WERI-Rb-1 (cell line): ENCODE results near the gene TNFRSF4.
A peak's percentile ranks its signal among the peaks of the same experiment; 100 is the strongest.
"Not testable (repeated sequence)": the region's sequence is repeated elsewhere in the genome, so short reads cannot be mapped to it uniquely, and the experiment has no call there.

Source experiments
- DNase-seq: peaks from one replicate; pipeline ENCODE4 v3.0.0-alpha.2; 2020
- H3K27ac ChIP-seq: fragments of 250-450 bp; sonication (Bioruptor Pico); 2 replicates; pipeline ENCODE4 v1.5.1; 2020; ENCODE audit warnings: mild to moderate bottlenecking, moderate library complexity
- H3K27me3 ChIP-seq: fragments of 250-450 bp; sonication (Bioruptor Pico); 2 replicates; pipeline ENCODE4 v1.5.1; 2021; ENCODE audit warnings: mild to moderate bottlenecking, low read depth, moderate library complexity; ENCODE audit not compliant: insufficient read depth, severe bottlenecking
- H3K36me3 ChIP-seq: fragments of 250-450 bp; sonication (Bioruptor Pico); 2 replicates; pipeline ENCODE4 v1.5.1; 2020; ENCODE audit warnings: mild to moderate bottlenecking, moderate library complexity
- H3K4me3 ChIP-seq: 2 replicates; pipeline ENCODE4 v1.5.1; 2011; ENCODE audit warnings: low read depth, mild to moderate bottlenecking, control low read depth, low read length
- H3K9me3 ChIP-seq: fragments of 250-450 bp; sonication (Bioruptor Pico); 2 replicates; pipeline ENCODE4 v1.5.1; 2021; ENCODE audit warnings: mild to moderate bottlenecking, moderate library complexity; ENCODE audit not compliant: severe bottlenecking
- TF ChIP-seq, protein P1 (sequence below): IDR thresholded peaks from 2 replicates; pipeline ENCODE4 v1.5.1; 2011; ENCODE audit warnings: low read depth, mild to moderate bottlenecking, control low read depth, inconsistent platforms, low read length

Gene TNFRSF4

DNA sequence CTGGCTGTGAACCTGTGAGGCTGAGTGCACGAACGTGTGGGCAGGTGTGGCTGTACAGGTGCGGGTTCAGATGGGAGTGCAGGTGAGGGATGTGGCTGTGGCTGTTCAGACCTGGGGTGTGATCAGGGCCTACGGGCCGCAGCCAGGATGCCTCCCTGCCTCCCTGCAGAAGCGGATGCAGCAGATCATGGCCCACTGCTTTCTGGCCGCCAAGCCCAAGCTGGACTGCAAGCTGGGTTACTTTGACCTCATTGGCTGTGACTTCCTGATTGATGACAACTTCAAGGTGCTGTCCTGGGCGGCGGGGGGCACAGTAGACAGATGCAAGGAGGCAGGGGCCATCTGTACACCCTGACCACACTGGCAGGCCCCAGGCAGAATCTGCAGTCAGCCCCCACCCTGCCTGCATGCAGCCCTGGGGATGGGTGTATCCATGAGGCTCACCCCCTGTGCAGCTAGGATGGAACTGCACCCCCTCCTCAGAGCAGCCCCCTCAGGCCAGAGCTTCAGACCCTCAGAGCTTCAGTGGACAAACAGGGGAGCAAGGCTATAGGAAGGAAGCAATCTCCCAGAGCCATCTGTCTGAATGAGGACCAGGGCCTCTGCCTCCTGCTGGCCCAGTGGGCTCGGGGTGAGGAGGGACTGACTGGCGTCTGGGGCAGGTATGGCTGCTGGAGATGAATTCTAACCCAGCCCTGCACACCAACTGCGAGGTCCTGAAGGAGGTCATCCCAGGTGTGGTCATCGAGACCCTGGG is 17.3 kb downstream of the TNFRSF4 start:
- Histone ChIP-seq H3K27ac (peak overlapping the region; percentile 55), H3K36me3 (no peaks in the 10 kb centered on the region), H3K4me3 (no peak overlapping the region), H3K27me3 (no peaks in the 10 kb centered on the region), H3K9me3 (peaks cover 9% of the 10 kb centered on the region)
- DNase-seq = peak; percentile 76
- TF ChIP-seq, protein P1, sequence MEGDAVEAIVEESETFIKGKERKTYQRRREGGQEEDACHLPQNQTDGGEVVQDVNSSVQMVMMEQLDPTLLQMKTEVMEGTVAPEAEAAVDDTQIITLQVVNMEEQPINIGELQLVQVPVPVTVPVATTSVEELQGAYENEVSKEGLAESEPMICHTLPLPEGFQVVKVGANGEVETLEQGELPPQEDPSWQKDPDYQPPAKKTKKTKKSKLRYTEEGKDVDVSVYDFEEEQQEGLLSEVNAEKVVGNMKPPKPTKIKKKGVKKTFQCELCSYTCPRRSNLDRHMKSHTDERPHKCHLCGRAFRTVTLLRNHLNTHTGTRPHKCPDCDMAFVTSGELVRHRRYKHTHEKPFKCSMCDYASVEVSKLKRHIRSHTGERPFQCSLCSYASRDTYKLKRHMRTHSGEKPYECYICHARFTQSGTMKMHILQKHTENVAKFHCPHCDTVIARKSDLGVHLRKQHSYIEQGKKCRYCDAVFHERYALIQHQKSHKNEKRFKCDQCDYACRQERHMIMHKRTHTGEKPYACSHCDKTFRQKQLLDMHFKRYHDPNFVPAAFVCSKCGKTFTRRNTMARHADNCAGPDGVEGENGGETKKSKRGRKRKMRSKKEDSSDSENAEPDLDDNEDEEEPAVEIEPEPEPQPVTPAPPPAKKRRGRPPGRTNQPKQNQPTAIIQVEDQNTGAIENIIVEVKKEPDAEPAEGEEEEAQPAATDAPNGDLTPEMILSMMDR = peak; percentile 30; the same call in 1 of the 2 replicates

DNA sequence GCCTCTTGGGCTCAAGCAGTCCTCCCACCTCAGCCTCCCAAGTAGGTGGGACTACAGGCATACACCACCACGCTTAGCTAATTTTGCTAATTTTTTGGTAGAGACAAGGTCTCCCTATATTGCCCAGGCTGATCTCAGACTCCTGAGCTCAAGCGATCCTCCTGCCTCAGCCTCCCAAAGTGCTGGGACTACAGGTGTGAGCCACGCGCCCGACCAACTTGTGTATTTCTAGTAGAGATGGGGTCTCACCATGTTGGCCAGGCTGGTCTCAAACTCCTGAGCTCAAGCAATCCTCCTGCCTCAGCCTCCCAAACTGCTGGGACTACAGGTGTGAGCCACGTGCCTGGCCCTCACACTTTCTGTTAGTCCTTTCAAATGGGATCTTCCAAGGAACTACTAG is 18.2 kb downstream of the TNFRSF4 start:
- H3K27ac ChIP-seq, H3K9me3 ChIP-seq, DNase-seq, H3K36me3 ChIP-seq, H3K27me3 ChIP-seq, H3K4me3 ChIP-seq: not testable (repeated sequence)

DNA sequence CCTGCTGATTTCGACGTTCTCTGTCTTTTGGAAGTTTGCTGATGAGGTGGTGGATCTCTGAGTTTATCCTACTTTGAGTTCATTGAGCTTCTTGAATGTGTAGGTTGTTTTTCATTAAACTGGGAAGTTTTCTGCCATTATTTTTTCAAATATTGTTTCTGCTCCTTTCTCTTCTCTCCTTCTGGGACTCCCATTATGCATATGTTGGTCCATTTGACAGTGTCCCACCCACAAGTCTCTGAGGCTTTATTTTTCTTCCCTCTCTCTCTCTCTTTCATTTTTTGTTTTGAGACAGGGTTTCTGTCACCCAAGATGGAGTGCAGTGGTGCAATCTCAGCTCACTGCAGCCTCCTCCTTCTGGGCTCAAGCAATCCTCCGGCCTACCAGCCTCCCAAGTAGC is 19.2 kb downstream of the TNFRSF4 start:
- DNase-seq = no peak
- no peak overlapping the region for H3K4me3 ChIP-seq
- H3K27ac ChIP-seq = no peak overlapping the region
- no peaks in the 10 kb centered on the region for H3K27me3 ChIP-seq
- H3K36me3 ChIP-seq = no peaks in the 10 kb centered on the region
- TF ChIP-seq, protein P1 = no peak
- peaks cover 9% of the 10 kb centered on the region for H3K9me3 ChIP-seq

DNA sequence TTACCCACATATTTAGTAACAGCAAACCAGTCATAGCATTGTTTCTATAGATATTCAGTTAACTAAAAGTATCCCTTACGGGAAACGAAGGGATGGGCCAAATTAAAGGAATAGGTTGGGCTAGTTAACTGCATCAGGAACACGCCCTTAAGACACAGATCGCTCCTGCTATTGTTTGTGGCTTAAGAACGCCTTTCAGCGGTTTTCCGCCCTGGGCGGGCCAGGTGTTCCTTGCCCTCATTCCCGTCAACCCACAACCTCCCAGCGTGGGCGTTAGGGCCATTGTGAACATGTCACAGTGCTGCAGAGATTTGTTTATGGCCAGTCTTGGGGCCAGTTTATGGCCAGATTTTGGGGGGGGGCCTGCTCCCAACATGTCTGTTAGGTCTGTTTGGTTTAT is 22.2 kb downstream of the TNFRSF4 start:
- Histone ChIP-seq H3K36me3 (no peaks in the 10 kb centered on the region), H3K27me3 (no peaks in the 10 kb centered on the region), H3K27ac (no peak overlapping the region), H3K9me3 (peaks cover 9% of the 10 kb centered on the region), H3K4me3 (no peak overlapping the region)
- DNase-seq = no peak
- TF ChIP-seq, protein P1 = no peak

DNA sequence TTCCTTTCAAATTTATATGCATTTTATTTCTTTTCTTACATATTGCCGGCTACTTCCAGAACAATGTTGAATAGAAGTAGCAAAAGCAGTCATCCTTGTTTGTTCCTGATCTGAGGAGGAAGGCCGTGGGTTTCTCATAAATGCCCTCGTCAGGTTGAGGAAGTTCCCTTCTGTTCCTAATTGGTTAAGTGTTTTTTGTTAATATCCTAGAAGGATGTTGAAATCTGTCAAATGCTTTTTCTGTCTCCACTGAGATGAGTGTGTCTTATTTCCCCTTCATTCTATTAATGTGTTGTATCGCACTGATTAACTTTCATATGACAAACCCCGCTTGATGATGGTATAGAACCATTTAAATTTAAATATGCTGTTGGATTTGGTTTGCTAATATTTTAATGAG is 24.8 kb downstream of the TNFRSF4 start:
- no peak overlapping the region for H3K4me3 ChIP-seq
- H3K27ac ChIP-seq = no peak overlapping the region
- TF ChIP-seq, protein P1 = no peak
- peaks cover under 1% of the 10 kb centered on the region for H3K9me3 ChIP-seq
- H3K36me3 ChIP-seq = no peaks in the 10 kb centered on the region
- H3K27me3 ChIP-seq = no peaks in the 10 kb centered on the region
- DNase-seq = no peak

DNA sequence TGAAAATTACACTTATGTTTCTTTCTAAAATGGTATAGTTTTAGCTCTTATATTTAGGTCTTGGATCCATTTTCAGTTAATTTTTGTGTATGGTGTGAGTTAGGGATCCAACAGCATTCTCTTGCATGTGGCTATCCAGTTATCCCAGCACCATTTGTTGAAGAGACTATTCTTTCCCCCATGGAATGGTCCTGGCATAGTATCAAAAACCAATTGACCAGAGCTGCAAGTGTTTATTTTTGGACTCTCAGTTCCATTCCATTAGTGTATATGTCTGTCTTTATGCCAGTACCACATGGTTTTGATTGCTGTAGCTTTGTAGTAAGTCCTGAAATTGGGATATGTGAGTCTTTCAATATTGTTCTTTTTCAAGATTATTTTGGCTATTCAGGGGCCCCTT is 26.0 kb downstream of the TNFRSF4 start:
- Histone ChIP-seq H3K36me3 (no peaks in the 10 kb centered on the region), H3K27me3 (no peaks in the 10 kb centered on the region), H3K9me3 (no peaks in the 10 kb centered on the region), H3K4me3 (no peak overlapping the region), H3K27ac (no peak overlapping the region)
- DNase-seq = no peak
- TF ChIP-seq, protein P1 = no peak
